Globus pallidus (tissue), 1 donor: ENCODE results near the gene DHX38.
A peak's percentile ranks its signal among the peaks of the same experiment; 100 is the strongest.

Experiments used
- DNase-seq: peaks from one replicate; pipeline ENCODE4 v3.0.0-alpha.2; 2015; ENCODE audit warnings: low spot score

Gene DHX38

GRCh38 chr16:72122916-72123315 is 29.3 kb downstream of the DHX38 start:
- DNase-seq: no peak

- DNase-seq: no peak
These were observed 29.8 kb downstream of the DHX38 start for GRCh38 chr16:72123426-72123825.

GRCh38 chr16:72124148-72124547 is 30.5 kb downstream of the DHX38 start:
- no peak for DNase-seq

DNA sequence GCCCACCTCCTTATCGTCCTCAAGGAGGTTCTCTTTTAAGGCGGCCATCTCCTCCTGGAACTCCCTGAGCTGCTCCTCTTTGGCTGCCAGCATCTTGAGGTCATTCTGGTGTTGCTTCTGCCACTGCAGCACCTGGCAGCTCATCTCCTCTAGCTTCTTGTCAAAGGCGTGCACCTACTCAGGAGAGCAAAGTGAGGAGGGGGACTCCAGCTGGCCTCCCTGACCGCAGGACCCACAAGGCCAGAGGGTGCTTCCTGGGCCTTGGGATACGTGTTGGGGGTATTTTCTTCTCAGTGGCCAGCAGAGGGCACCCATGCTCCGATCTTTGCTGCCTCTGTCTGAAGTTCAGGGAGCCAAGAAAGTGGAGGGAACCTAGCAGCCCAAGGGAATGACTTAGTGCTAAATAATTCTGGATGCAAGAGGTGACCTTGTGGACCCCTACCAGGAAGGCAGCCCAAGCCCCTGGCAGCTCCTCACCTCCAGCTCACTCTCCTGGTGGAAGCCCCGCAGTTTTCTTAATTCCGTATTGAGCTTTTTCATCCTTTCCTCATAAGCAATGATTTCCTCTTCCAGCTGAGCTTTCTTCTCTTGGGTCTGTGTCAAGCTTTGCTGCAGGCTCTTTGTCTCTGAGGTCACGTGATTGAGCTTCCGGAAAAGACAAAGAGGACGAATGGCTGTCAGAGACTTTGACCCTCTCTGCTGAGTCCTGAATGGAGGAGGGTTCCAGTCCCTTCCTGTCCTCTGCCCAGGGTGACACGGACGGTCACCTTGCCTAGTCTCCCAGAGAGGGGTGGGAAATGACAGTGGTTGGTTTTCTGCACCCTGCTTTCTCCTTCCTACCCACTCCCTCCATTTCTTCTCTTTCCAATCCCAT is 31.4 kb downstream of the DHX38 start:
- DNase-seq: peak; percentile 80

DNA sequence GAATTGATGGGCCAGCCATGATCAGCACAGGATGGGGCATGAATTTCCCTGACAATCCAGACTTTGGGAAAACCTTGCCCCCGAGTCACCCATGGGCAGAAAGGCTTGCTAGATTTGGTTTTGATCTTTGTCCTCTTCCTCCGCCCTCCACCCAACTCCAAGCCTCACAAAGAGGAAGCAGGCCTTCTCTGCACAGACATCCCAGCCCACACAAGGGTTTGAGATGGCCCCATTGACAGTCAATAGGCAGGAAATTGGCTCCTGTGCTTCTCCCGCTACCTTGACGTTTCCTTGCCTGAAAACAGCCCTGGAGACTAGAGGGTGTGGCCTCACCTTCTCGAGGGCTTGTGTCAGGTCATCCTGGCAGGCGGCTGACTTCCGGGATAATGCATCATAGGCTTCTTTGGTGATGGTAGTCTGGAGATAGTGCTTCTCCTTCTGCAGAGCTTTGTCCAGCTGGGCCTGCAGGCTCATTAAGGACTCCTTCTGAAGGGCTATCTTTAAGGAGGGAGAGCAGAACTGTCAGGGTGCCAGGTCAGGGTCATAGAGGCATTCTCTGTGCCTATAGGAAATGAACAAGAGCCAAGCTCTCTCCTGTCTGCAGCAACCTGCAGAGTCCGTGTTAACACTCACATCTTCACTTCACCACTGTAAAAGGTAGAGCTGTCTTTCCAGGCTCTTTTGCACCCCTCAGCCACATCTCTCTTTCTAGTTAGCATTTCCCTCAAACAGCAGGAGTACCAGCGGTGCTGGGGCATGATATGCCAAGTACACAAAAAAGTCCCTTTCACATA is 32.2 kb downstream of the DHX38 start:
- DNase-seq: peak; percentile 4

GRCh38 chr16:72126429-72126765 is 32.8 kb downstream of the DHX38 start:
- DNase-seq: peak; percentile 24

GRCh38 chr16:72128701-72129100 is 35.1 kb downstream of the DHX38 start:
- no peak for DNase-seq

DNA sequence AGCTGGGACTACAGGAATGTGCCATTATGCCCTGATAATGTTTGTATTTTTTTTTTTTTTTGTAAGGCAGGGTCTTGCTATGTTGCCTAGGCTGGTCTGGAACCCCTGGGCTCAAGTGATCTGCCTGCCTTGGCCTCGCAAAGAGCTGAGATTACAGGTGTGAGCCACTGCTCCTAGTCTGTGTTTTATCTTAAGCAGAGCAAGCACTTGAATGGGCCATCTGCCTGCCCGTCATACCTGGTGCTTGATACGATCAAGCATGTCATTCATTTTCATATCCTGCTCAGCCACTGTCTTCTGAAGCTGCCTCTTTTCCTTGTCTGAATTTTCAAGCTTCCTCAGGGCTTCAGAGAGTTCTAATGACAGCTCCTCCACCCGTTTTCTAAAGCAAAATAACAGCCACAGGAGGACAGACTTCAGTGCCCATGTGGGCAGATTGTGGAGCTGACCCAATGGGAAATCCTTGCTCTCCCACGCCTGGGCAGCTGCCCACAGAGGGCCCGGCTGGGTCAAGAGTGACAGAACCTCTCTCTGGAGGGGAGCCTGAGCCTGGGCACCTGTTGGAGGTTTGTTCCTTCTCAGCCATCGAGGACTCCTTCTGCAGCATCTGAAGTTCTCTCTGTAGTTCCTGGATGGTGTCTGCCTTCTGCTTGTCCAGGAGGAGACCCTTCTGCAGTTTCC is 36.5 kb downstream of the DHX38 start:
- DNase-seq: no peak

GRCh38 chr16:72131036-72131435 is 37.4 kb downstream of the DHX38 start:
- DNase-seq: no peak

- DNase-seq: no peak
These were observed 39.1 kb downstream of the DHX38 start for GRCh38 chr16:72132726-72133125.

DNA sequence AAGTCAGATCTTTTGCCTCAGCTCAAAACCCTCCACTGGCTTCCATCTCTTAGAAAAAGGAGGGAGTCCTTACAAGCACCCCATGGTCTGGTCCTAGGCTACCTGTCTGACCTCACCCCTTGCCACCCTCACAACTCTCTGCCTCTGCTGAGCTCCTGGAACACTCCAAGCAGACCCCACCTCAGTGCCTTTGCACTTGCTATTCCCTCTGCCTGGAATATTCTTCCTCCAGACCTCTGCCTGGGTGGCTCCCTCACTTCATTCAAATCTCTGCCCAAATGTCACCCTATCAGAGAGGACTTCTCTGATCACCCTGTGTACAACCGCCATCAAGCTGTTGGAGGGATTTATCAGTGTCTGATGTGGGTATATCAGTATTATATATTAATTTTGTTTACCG is 40.9 kb downstream of the DHX38 start:
- DNase-seq: no peak

DNA sequence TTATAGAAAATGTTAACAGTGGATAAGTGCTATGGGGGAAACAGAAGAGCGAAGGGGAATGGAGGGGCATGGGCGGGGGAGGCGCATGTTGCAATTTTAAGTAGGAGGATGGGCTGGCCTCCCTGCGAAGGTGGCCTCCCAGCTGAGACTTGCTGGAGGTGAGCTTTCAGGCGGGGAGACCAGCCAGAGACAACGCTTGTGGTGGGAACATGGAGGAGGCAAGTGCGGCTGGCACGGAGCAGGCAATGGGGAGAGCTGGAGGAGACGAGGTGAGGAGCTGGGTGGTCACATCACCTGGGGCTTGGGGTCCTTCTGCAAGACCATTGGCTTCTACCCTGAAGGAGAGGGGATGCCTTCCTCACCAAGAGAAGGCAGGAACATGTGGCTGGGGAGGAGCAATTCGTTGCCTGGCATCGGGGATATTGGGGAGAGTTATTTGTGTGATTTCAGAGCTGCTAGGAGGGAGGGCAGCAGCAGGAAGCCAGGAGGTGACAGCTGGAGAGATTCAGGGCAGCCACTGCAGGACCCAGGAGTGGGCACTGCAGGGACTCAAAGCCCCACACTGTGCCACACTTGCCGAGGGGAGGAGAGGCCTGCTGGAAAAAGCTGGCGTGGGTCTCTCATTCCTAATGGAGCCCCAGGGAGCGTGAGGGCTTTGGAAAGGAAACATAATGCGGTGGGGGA is 43.9 kb downstream of the DHX38 start:
- no peak for DNase-seq

DNA sequence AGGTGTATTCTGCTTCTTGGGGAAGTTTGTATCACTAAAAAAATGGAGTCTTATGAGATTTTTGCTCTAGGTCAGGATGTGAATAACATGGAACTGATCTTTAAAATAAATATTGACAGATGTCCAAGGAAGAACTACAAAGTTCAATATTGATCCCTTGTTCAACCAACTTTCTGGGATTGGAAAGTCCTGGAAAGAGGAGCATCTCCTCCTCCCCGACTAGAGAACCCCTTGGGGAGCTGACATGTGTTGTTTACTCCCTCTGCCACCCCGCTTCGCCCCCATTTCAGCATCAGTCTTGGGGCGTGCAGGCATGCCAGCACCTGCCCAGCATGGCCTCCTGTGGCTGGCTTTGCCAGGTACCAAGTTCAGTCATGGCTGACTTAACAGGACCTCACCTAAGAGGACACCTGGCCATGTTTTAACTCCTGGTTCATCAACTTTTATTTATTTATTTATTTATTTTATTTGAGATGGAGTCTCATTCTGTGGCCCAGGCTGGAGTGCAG is 44.5 kb downstream of the DHX38 start:
- DNase-seq: no peak

GRCh38 chr16:72139908-72140307 is 46.3 kb downstream of the DHX38 start:
- DNase-seq: no peak

DNA sequence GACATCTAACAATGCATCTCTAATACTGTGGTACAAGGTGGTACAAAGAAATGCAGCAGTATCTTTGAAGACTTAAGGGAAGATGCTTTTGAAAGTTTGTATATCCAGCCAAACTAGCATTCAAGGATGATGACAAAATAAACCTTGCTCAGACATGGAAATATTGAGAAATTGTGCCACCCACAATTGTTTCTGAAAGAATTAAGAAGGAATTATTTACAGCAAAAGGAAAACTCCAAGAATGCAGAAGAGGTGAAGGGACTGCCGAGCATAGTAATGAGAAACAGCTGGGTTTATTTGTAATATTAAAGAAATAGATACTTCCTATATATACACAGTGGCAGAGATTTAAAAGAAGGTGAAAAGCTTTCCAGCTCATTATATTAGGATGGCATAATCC is 48.8 kb downstream of the DHX38 start:
- no peak for DNase-seq

- DNase-seq: no peak
These were observed 56.2 kb downstream of the DHX38 start for GRCh38 chr16:72149676-72150464.

DNA sequence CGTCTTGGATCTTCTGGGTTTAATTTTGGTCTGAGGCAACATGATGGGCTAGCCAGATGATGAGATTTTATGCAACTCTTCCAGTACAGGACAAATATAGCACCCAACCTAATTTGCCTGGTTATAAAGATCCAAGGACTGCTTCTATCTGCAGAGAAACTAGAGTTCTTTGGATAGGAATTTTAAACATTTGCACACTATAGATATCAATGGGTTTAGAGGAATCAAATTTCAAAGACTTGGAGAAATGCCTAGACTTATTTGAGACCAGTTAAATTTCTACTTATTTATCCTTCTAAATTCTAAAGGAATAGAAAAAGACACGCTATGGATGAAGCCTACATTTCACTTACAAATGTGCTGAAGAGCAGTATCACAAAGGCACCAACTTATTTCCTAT is 65.7 kb downstream of the DHX38 start:
- DNase-seq: no peak

- DNase-seq: no peak
These were observed 66.2 kb downstream of the DHX38 start for GRCh38 chr16:72159801-72160200.

- DNase-seq: no peak
These were observed 68.6 kb downstream of the DHX38 start for GRCh38 chr16:72162105-72162692.
